Breast epithelium (tissue), 3 donors: Measurements from ENCODE around the gene CACNA1B.

Source experiments
- POLR2A ChIP-seq: fragments of 450-650 bp; IDR thresholded peaks from one replicate; pipeline ENCODE4 v1.6.1; 2016; ENCODE audit warnings: antibody characterized with exemption, mild to moderate bottlenecking, moderate library complexity
- POLR2AphosphoS5 ChIP-seq, 3 donors: sonication (generic); formaldehyde crosslinking; IDR thresholded peaks; one replicate each; pipeline ENCODE4 v1.6.1; 2017; ENCODE audit warnings: antibody characterized with exemption in 3 of 3

DNA sequence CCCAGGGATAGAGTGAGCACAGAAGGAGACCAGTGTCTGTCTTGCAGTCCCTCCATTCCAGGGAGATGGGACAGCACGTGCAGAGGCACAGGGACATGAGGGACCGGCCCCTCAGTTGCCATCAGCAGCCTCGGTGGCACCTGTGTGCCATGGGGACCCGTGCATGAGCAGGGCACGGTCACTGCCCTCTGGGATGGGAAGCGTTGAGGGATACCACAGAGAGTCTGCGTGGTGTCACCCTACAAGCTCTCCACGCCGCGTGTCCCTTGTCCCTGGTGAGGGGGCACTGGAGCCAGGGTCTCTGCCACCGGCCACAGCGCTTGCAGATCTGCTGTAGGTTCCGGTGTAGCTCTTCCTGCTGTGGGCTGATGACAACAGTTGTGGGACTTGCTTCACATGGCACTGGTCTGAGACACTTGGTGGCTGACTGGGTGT lies 108.1 kb downstream of the CACNA1B start:
- TF ChIP-seq POLR2A (no peak), POLR2AphosphoS5 (IDR thresholded peaks at IDR 0.05) (no peak)
